Parathyroid adenoma (tissue), 2 donors: ENCODE data around the gene SLC17A9.

Experiments used
- H2AFZ ChIP-seq: fragments of 300-600 bp; sonication (generic); one replicate; pipeline ENCODE4 v1.7.0; 2017; ENCODE audit warnings: antibody characterized with exemption, mild to moderate bottlenecking
- H3K27ac ChIP-seq: fragments of 300-600 bp; sonication (generic); one replicate; pipeline ENCODE4 v1.7.0; 2017
- H3K27me3 ChIP-seq: fragments of 300-600 bp; sonication (generic); one replicate; pipeline ENCODE4 v1.7.0; 2017; ENCODE audit warnings: low read length; ENCODE audit not compliant: control insufficient read depth, insufficient read depth
- H3K36me3 ChIP-seq: fragments of 300-600 bp; sonication (generic); one replicate; pipeline ENCODE4 v1.7.0; 2017; ENCODE audit warnings: low read length; ENCODE audit not compliant: control insufficient read depth, insufficient read depth
- H3K4me1 ChIP-seq: fragments of 300-600 bp; sonication (generic); one replicate; pipeline ENCODE4 v1.7.0; 2017; ENCODE audit warnings: control low read depth
- H3K4me2 ChIP-seq: fragments of 300-600 bp; sonication (generic); one replicate; pipeline ENCODE4 v1.7.0; 2017; ENCODE audit warnings: low read length
- H3K4me3 ChIP-seq: fragments of 300-600 bp; sonication (generic); one replicate; pipeline ENCODE4 v1.7.0; 2017; ENCODE audit warnings: low read depth, low read length
- H3K79me2 ChIP-seq: fragments of 300-600 bp; sonication (generic); one replicate; pipeline ENCODE4 v1.7.0; 2017; ENCODE audit warnings: control low read depth
- H3K9ac ChIP-seq: fragments of 300-600 bp; sonication (generic); one replicate; pipeline ENCODE4 v1.7.0; 2017; ENCODE audit warnings: mild to moderate bottlenecking
- H3K9me3 ChIP-seq: fragments of 300-600 bp; sonication (generic); one replicate; pipeline ENCODE4 v1.7.0; 2017; ENCODE audit warnings: low read length; ENCODE audit not compliant: control insufficient read depth
- TF ChIP-seq, protein P1 (sequence below): fragments of 300-600 bp; sonication (generic); IDR thresholded peaks from one replicate; pipeline ENCODE4 v1.7.0; 2017; ENCODE audit warnings: antibody characterized with exemption, mild to moderate bottlenecking
- donor health status: primary hyperparathyroidism.

The SLC17A9 gene

GRCh38 chr20:62938105-62938888 is 14.2 kb upstream of the SLC17A9 start, which contains the start of gene GID8:
GID8 (plus strand) TSS chr20:62938147; CDS start chr20:62941503, 3,356 bp downstream.
- H3K4me3 ChIP-seq: peak within 1 kb of the TSS; percentile 96
- H3K27ac ChIP-seq: peak within 1 kb of the TSS; percentile 88
- peak within 1 kb of the TSS; percentile 96 for H3K4me2 ChIP-seq
- peak within 1 kb of the TSS; percentile 98 for H2AFZ ChIP-seq
- H3K9me3 ChIP-seq: no peaks in the 10 kb centered on the region
- H3K9ac ChIP-seq: peak within 1 kb of the TSS; percentile 78
- no peaks in the 10 kb centered on the region for H3K27me3 ChIP-seq
- H3K36me3 ChIP-seq: no peaks in the 10 kb centered on the region
- H3K79me2 ChIP-seq: peaks cover 75% of the 10 kb centered on the region
- TF ChIP-seq, protein P1, sequence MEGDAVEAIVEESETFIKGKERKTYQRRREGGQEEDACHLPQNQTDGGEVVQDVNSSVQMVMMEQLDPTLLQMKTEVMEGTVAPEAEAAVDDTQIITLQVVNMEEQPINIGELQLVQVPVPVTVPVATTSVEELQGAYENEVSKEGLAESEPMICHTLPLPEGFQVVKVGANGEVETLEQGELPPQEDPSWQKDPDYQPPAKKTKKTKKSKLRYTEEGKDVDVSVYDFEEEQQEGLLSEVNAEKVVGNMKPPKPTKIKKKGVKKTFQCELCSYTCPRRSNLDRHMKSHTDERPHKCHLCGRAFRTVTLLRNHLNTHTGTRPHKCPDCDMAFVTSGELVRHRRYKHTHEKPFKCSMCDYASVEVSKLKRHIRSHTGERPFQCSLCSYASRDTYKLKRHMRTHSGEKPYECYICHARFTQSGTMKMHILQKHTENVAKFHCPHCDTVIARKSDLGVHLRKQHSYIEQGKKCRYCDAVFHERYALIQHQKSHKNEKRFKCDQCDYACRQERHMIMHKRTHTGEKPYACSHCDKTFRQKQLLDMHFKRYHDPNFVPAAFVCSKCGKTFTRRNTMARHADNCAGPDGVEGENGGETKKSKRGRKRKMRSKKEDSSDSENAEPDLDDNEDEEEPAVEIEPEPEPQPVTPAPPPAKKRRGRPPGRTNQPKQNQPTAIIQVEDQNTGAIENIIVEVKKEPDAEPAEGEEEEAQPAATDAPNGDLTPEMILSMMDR: no peak
- H3K4me1 ChIP-seq: peaks cover 19% of the 10 kb centered on the region

DNA sequence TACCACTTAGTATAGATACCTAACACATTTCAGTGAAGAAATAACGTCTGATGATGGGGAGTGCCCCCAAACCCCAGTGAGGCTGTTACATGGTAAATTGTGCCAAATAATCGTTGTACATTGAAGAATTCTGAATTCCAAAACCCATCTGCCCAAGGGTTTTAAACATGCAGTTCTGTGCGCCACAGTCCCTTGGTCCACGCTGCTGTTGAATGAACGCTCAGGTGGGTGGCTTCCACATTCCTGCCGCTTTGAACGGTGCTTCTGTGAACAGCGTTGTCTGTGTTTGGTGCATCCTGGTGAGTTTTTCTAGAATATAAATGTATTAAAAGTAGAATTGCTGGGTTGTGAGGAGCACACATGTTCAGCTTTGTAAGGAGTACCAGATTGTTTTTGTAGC is 11.6 kb upstream of the SLC17A9 start:
- no peaks in the 10 kb centered on the region for H3K27me3 ChIP-seq
- TF ChIP-seq, protein P1: no peak
- H3K27ac ChIP-seq: no peak overlapping the region
- H3K4me2 ChIP-seq: no peak overlapping the region
- H3K9me3 ChIP-seq: no peaks in the 10 kb centered on the region
- H3K9ac ChIP-seq: no peak overlapping the region
- H3K79me2 ChIP-seq: peaks cover 54% of the 10 kb centered on the region
- peaks cover 8% of the 10 kb centered on the region for H3K4me1 ChIP-seq
- no peaks in the 10 kb centered on the region for H3K36me3 ChIP-seq
- no peak overlapping the region for H3K4me3 ChIP-seq
- no peak overlapping the region for H2AFZ ChIP-seq

DNA sequence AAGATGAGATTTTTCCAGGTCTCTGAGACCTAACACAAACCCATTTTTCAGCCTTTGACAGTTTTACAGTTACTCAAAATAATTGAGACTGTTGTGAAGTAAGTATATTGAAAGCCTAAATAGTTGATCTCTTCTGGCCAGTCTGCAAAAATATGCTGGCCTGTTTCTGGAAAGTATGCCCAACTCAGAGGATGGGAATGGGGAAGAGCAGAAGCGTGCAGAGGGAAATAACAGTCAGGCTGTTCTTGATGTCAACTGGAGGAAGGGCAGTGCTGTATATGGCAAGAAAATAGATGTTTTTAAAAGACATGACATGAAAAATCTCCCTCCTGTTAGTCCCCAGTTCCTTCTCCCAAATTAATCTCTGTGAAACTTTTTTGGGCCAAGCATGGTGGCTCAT is 10.7 kb upstream of the SLC17A9 start:
- Histone ChIP-seq H3K9ac (no peak overlapping the region), H3K27me3 (no peaks in the 10 kb centered on the region), H3K4me2 (no peak overlapping the region), H3K79me2 (peaks cover 44% of the 10 kb centered on the region), H3K4me1 (peaks cover 4% of the 10 kb centered on the region), H2AFZ (no peak overlapping the region), H3K4me3 (no peak overlapping the region), H3K27ac (no peak overlapping the region), H3K36me3 (no peaks in the 10 kb centered on the region), H3K9me3 (no peaks in the 10 kb centered on the region)
- TF ChIP-seq, protein P1: no peak

- no peaks in the 10 kb centered on the region for H3K36me3 ChIP-seq
- H3K4me1 ChIP-seq: peaks cover 4% of the 10 kb centered on the region
- H3K4me3 ChIP-seq: no peak overlapping the region
- peaks cover 38% of the 10 kb centered on the region for H3K79me2 ChIP-seq
- H3K9me3 ChIP-seq: no peaks in the 10 kb centered on the region
- no peak overlapping the region for H3K9ac ChIP-seq
- H3K27ac ChIP-seq: no peak overlapping the region
- H3K27me3 ChIP-seq: no peaks in the 10 kb centered on the region
- TF ChIP-seq, protein P1: no peak
- no peak overlapping the region for H2AFZ ChIP-seq
- no peak overlapping the region for H3K4me2 ChIP-seq
These were observed 10.1 kb upstream of the SLC17A9 start for GRCh38 chr20:62942456-62942855.

DNA sequence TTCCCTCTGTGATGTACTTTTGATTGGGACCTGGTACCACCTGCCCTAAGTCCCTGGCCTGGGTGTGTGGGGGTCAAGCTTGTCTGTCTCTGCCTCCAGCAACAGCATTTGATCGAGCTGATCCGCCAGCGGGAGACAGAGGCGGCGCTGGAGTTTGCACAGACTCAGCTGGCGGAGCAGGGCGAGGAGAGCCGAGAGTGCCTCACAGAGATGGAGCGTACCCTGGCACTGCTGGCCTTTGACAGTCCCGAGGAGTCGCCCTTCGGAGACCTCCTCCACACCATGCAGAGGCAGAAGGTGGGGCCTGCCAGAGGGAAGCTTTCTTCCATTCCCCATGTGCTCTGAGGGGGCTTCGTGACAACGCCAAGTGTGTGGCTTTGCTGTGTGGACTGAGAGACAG is 9.1 kb upstream of the SLC17A9 start:
- TF ChIP-seq, protein P1: no peak
- Histone ChIP-seq H3K4me2 (no peak overlapping the region), H3K27ac (no peak overlapping the region), H3K4me3 (no peak overlapping the region), H3K36me3 (no peaks in the 10 kb centered on the region), H3K27me3 (no peaks in the 10 kb centered on the region), H3K79me2 (peaks cover 35% of the 10 kb centered on the region), H2AFZ (no peak overlapping the region), H3K9me3 (no peaks in the 10 kb centered on the region), H3K9ac (no peak overlapping the region), H3K4me1 (peaks cover 4% of the 10 kb centered on the region)
